HG03135 (cell line): ENCODE data around the gene RGL2.
A peak's percentile ranks its signal among the peaks of the same experiment; 100 is the strongest.
"Not testable (repeated sequence)": the region's sequence is repeated elsewhere in the genome, so short reads cannot be mapped to it uniquely, and the experiment has no call there.

ENCODE experiments used
- ATAC-seq: cut with Tn5 transposase; IDR thresholded peaks from one replicate; pipeline ENCODE4 v1.9.1; 2021; ENCODE audit warnings: mild to moderate bottlenecking, moderate library complexity; ENCODE audit not compliant: unreplicated experiment

RGL2 gene

GRCh38 chr6:33273924-33274902 is 24.5 kb downstream of the RGL2 start:
- no peak for ATAC-seq

GRCh38 chr6:33273129-33273923 is 25.4 kb downstream of the RGL2 start:
- ATAC-seq, result no peak

GRCh38 chr6:33272275-33273128 is 26.2 kb downstream of the RGL2 start:
- ATAC-seq, result peak; percentile 8

- peak; percentile 75 for ATAC-seq
Measured at GRCh38 chr6:33271468-33272274, 27.1 kb downstream of the RGL2 start, which contains the start of the genes RPS18 and VPS52. TSS of gene RPS18 (plus strand) at chr6:33272075. CDS start at chr6:33272120, 45 bp downstream. TSS of gene VPS52 (minus strand) at chr6:33271876. CDS start at chr6:33271675, 201 bp downstream.

GRCh38 chr6:33271117-33271467 is 27.6 kb downstream of the RGL2 start:
- ATAC-seq, result no peak

GRCh38 chr6:33264015-33264414 is 34.7 kb downstream of the RGL2 start:
- ATAC-seq, result no peak

- not testable (repeated sequence) for ATAC-seq
Measured at GRCh38 chr6:33262490-33262889, 36.3 kb downstream of the RGL2 start.

- no peak for ATAC-seq
Measured at GRCh38 chr6:33259032-33259431, 39.7 kb downstream of the RGL2 start.

- ATAC-seq, result no peak
Measured at GRCh38 chr6:33254591-33254990, 44.2 kb downstream of the RGL2 start.

GRCh38 chr6:33252759-33253158 is 46.0 kb downstream of the RGL2 start:
- no peak for ATAC-seq

- ATAC-seq, result no peak
Measured at GRCh38 chr6:33251395-33252012, 47.2 kb downstream of the RGL2 start.

GRCh38 chr6:33250731-33251130 is 48.0 kb downstream of the RGL2 start:
- ATAC-seq, result no peak

GRCh38 chr6:33249732-33250630 is 48.8 kb downstream of the RGL2 start:
- no peak for ATAC-seq

- ATAC-seq, result peak; percentile 84
Measured at GRCh38 chr6:33248932-33249731, 49.6 kb downstream of the RGL2 start.

GRCh38 chr6:33248643-33248931 is 50.2 kb downstream of the RGL2 start:
- ATAC-seq, result peak; percentile 7

GRCh38 chr6:33247977-33248642 is 50.6 kb downstream of the RGL2 start:
- ATAC-seq, result peak; percentile 36

- ATAC-seq, result no peak
Measured at GRCh38 chr6:33243476-33243875, 55.3 kb downstream of the RGL2 start.
